ENCODE measurements around the gene ARL8B. TPM values are rescaled to one million over a fixed set of nuclear protein-coding genes. Genes with fewer than 3 reads are reported as not detected.

Gene ARL8B
- total and polyA plus RNA-seq, 4 donors = 20.2 to 36.2 (median 24.2) TPM

DNA sequence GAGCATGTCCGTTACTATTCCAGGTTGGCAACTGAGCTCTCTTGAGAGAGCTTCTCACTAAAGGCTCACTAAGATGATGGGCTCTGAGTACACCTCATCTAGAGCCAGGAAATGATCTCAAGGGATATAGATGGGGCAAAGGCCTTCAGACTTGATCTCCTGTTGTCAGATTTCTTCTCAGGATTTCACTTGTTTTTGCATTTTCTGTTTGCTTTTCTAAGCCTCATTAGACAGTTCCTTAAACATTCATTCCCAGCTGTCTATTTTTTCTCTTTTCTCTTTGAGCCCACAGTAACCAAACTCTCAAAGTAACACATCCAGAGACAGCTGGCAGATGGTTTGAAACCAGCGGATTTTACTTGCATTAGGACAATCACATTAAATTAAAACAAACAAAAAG is 28.4 kb upstream of the ARL8B start (continued):
- TF ChIP-seq, protein P1, sequence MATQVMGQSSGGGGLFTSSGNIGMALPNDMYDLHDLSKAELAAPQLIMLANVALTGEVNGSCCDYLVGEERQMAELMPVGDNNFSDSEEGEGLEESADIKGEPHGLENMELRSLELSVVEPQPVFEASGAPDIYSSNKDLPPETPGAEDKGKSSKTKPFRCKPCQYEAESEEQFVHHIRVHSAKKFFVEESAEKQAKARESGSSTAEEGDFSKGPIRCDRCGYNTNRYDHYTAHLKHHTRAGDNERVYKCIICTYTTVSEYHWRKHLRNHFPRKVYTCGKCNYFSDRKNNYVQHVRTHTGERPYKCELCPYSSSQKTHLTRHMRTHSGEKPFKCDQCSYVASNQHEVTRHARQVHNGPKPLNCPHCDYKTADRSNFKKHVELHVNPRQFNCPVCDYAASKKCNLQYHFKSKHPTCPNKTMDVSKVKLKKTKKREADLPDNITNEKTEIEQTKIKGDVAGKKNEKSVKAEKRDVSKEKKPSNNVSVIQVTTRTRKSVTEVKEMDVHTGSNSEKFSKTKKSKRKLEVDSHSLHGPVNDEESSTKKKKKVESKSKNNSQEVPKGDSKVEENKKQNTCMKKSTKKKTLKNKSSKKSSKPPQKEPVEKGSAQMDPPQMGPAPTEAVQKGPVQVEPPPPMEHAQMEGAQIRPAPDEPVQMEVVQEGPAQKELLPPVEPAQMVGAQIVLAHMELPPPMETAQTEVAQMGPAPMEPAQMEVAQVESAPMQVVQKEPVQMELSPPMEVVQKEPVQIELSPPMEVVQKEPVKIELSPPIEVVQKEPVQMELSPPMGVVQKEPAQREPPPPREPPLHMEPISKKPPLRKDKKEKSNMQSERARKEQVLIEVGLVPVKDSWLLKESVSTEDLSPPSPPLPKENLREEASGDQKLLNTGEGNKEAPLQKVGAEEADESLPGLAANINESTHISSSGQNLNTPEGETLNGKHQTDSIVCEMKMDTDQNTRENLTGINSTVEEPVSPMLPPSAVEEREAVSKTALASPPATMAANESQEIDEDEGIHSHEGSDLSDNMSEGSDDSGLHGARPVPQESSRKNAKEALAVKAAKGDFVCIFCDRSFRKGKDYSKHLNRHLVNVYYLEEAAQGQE (IDR thresholded peaks at IDR 0.05) = no peak

DNA sequence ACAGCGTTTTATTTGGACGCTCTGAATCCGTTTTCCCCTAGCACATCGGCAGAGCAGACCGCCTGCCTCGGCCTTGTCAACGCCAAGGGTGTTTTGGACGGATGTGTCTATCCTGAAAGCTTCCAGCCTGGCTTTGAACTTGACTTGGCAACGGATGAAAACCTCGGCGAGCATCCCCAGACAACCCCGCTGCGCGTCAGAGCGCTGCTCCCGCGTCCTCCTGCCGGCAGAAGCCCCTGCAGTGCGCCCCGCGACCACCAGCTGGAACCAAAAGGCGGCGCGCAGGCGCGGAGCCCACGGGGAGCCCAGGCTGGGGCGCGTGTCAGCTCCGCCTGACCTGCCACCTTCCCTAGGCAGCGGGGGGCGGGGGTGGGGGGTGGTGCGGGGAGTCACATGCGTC is 26.2 kb upstream of the ARL8B start:
- Histone ChIP-seq H3K36me3 (ENCODE audit: control insufficient read depth in 4 of 4, insufficient read depth in 3 of 4, low read depth in 1 of 4, low read length in 3 of 4) (no peaks in the 10 kb centered on the region), H3K9ac (ENCODE audit: low read depth in 1 of 2, low read length in 2 of 2) (no peak overlapping the region), H3K9me3 (ENCODE audit: control insufficient read depth in 4 of 4, low read length in 3 of 4) (no peaks in the 10 kb centered on the region), H3K4me1 (ENCODE audit: control insufficient read depth in 4 of 4, insufficient read depth in 4 of 4, low read length in 3 of 4) (no peaks in the 10 kb centered on the region), H3K27me3 (ENCODE audit: control insufficient read depth in 4 of 4, insufficient read depth in 4 of 4, low read length in 3 of 4) (peaks cover 0 to 3% (median 0%) of the 10 kb centered on the region in 4 donors), H3K4me3 (ENCODE audit: low read depth in 1 of 3, low read length in 3 of 3) (no peak overlapping the region), H3K27ac (ENCODE audit: low read depth in 1 of 2, low read length in 2 of 2) (no peak overlapping the region)
- no peak for TF ChIP-seq EGR1 (IDR thresholded peaks at IDR 0.05; ENCODE audit: low read depth in 2 of 2)
- no peak for TF ChIP-seq JUND (IDR thresholded peaks at IDR 0.05)
- TF ChIP-seq, protein P2, sequence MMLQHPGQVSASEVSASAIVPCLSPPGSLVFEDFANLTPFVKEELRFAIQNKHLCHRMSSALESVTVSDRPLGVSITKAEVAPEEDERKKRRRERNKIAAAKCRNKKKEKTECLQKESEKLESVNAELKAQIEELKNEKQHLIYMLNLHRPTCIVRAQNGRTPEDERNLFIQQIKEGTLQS (IDR thresholded peaks at IDR 0.05) = no peak
- no peak for TF ChIP-seq HNF4A (conservative IDR thresholded peaks at IDR 0.05)
- TF ChIP-seq, protein P3, sequence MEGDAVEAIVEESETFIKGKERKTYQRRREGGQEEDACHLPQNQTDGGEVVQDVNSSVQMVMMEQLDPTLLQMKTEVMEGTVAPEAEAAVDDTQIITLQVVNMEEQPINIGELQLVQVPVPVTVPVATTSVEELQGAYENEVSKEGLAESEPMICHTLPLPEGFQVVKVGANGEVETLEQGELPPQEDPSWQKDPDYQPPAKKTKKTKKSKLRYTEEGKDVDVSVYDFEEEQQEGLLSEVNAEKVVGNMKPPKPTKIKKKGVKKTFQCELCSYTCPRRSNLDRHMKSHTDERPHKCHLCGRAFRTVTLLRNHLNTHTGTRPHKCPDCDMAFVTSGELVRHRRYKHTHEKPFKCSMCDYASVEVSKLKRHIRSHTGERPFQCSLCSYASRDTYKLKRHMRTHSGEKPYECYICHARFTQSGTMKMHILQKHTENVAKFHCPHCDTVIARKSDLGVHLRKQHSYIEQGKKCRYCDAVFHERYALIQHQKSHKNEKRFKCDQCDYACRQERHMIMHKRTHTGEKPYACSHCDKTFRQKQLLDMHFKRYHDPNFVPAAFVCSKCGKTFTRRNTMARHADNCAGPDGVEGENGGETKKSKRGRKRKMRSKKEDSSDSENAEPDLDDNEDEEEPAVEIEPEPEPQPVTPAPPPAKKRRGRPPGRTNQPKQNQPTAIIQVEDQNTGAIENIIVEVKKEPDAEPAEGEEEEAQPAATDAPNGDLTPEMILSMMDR (IDR thresholded peaks at IDR 0.05; ENCODE audit: low read depth, low read length, missing input control) = no peak
- no peak for TF ChIP-seq FOXA1 (IDR thresholded peaks at IDR 0.05)
- no peak for TF ChIP-seq NR2F2 (IDR thresholded peaks at IDR 0.05)
- TF ChIP-seq, protein P1 (IDR thresholded peaks at IDR 0.05) = no peak
- no peak for TF ChIP-seq TAF1 (conservative IDR thresholded peaks at IDR 0.05)
- TF ChIP-seq, protein P4, sequence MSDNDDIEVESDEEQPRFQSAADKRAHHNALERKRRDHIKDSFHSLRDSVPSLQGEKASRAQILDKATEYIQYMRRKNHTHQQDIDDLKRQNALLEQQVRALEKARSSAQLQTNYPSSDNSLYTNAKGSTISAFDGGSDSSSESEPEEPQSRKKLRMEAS (IDR thresholded peaks at IDR 0.05) = no peak
- TF ChIP-seq GABPA (IDR thresholded peaks at IDR 0.05 in 1 of 2, conservative IDR thresholded peaks at IDR 0.05 in 1 of 2) = no peak
- TF ChIP-seq RAD21 (IDR thresholded peaks at IDR 0.05) = no peak
- no peak for TF ChIP-seq RXRA (IDR thresholded peaks at IDR 0.05)
- WGBS = 10% methylated on average over 34 of the region's 34 CpGs
- no peak for DNase-seq (ENCODE audit: low spot score)

All from liver (tissue), 9 donors.